Keratinocyte (primary cell): ENCODE data around the gene KPNA1. TPM values are rescaled to one million over a fixed set of nuclear protein-coding genes. Genes with fewer than 3 reads are reported as not detected.

Source experiments
- DNase-seq: peaks from one replicate; pipeline ENCODE4 v3.0.0-alpha.2; 2011; ENCODE audit warnings: low read depth, missing footprints, low spot score
- FAIRE-seq: peaks from 2 replicates; lab custom pipeline; 2011; peaks lifted over from hg19 to GRCh38; lab: Jason Lieb, UNC
- H2AFZ ChIP-seq: 2 replicates; pipeline ENCODE4 v1.6.0; 2012; ENCODE audit warnings: low read length, control low read depth, inconsistent platforms; ENCODE audit not compliant: control insufficient read depth
- H3K27ac ChIP-seq: 2 replicates; pipeline ENCODE4 v1.5.1; 2011; ENCODE audit warnings: low read length; ENCODE audit not compliant: control insufficient read depth, insufficient read depth
- H3K27me3 ChIP-seq: 3 replicates; pipeline ENCODE4 v1.6.0; 2011; ENCODE audit warnings: low read length; ENCODE audit not compliant: control insufficient read depth, insufficient read depth; ENCODE audit errors: extremely low read depth
- H3K36me3 ChIP-seq, 2 experiments: 2 replicates in 1 of 2; 3 replicates in 1 of 2; pipeline ENCODE4 v1.5.1; 2011; ENCODE audit warnings: low read length in 2 of 2, mild to moderate bottlenecking in 1 of 2; ENCODE audit not compliant: control insufficient read depth in 2 of 2, insufficient read depth in 2 of 2; ENCODE audit errors: extremely low read depth in 1 of 2
- H3K4me1 ChIP-seq: 3 replicates; pipeline ENCODE4 v1.5.1; 2011; ENCODE audit warnings: low read length; ENCODE audit not compliant: control insufficient read depth, insufficient read depth; ENCODE audit errors: extremely low read depth
- H3K4me2 ChIP-seq: 3 replicates; pipeline ENCODE4 v1.6.0; 2011; ENCODE audit warnings: low read depth, low read length; ENCODE audit not compliant: control insufficient read depth, insufficient read depth; ENCODE audit errors: extremely low read depth
- H3K4me3 ChIP-seq, 3 experiments: fragments of 200-600 bp in 1 of 3; sonication (generic) in 1 of 3; 2 replicates in 2 of 3; 3 replicates in 1 of 3; pipeline ENCODE4 v1.5.1; 2011 to 2016; ENCODE audit warnings: low read length in 3 of 3, mild to moderate bottlenecking in 3 of 3, control low read depth in 2 of 3, inconsistent platforms in 1 of 3, low read depth in 1 of 3, mixed read lengths in 1 of 3, mixed run types in 1 of 3, moderate library complexity in 1 of 3; ENCODE audit not compliant: control insufficient read depth in 2 of 3, insufficient read depth in 2 of 3; ENCODE audit errors: extremely low read depth in 1 of 3
- H3K79me2 ChIP-seq: 2 replicates; pipeline ENCODE4 v1.6.0; 2012; ENCODE audit warnings: low read length; ENCODE audit not compliant: control insufficient read depth, insufficient read depth
- H3K9ac ChIP-seq: 3 replicates; pipeline ENCODE4 v1.6.0; 2011; ENCODE audit warnings: low read length; ENCODE audit not compliant: control insufficient read depth, insufficient read depth; ENCODE audit errors: extremely low read depth
- H3K9me1 ChIP-seq: 3 replicates; pipeline ENCODE4 v1.6.0; 2011; ENCODE audit warnings: low read length; ENCODE audit not compliant: control insufficient read depth, insufficient read depth; ENCODE audit errors: extremely low read depth
- H3K9me3 ChIP-seq: 2 replicates; pipeline ENCODE4 v1.5.1; 2012; ENCODE audit warnings: low read depth, low read length; ENCODE audit not compliant: control insufficient read depth
- H4K20me1 ChIP-seq: 3 replicates; pipeline ENCODE4 v1.6.0; 2011; ENCODE audit warnings: low read length; ENCODE audit not compliant: control insufficient read depth, insufficient read depth; ENCODE audit errors: extremely low read depth
- EZH2 ChIP-seq: IDR thresholded peaks from one replicate; pipeline ENCODE4 v1.6.1; 2012; ENCODE audit warnings: inconsistent platforms, mild to moderate bottlenecking, low read length, moderate library complexity
- dilution Hi-C: fragments of 300-500 bp; cut with MboI; formaldehyde crosslinking; loops from one replicate; pipeline ENCODE4 v1.7.0; 2020; ENCODE audit warnings: low sequenced_read_pairs; ENCODE audit not compliant: extremely low pct_ligation_motif_present
- polyA plus RNA-seq, 5 experiments: library from polyadenylated mRNA; depleted of rRNA in 3 of 5; stranded (reverse) in 3 of 5; stranded (forward) in 1 of 5; unstranded in 1 of 5; fragments of >200 nt; gene quantifications; 1 replicate in 1 of 5; 2 replicates in 3 of 5; 3 replicates in 1 of 5; pipeline versions ENCODE4 v1.2.1 to v1.2.3, GENCODE V29; 2011 to 2012; ENCODE audit warnings: missing spikeins in 2 of 5, low read depth in 1 of 5, low replicate concordance in 1 of 5
- TF ChIP-seq, protein P1 (sequence below), 3 experiments: IDR thresholded peaks in 1 of 3; conservative IDR thresholded peaks in 1 of 3; optimal IDR thresholded peaks in 1 of 3; 2 replicates in 2 of 3; 3 replicates in 1 of 3; pipeline versions ENCODE3 to v1.5.1; 2011; ENCODE audit warnings: low read length in 3 of 3, mild to moderate bottlenecking in 3 of 3, moderate library complexity in 2 of 3, control low read depth in 1 of 3, inconsistent platforms in 1 of 3; ENCODE audit not compliant: insufficient read depth in 2 of 3; ENCODE audit errors: extremely low read depth in 1 of 3

KPNA1 gene
- polyA plus RNA-seq, 1 donor (not counting 4 experiments of a cell fraction or from before 2014, with no cell fraction given), result 66.7 TPM

DNA sequence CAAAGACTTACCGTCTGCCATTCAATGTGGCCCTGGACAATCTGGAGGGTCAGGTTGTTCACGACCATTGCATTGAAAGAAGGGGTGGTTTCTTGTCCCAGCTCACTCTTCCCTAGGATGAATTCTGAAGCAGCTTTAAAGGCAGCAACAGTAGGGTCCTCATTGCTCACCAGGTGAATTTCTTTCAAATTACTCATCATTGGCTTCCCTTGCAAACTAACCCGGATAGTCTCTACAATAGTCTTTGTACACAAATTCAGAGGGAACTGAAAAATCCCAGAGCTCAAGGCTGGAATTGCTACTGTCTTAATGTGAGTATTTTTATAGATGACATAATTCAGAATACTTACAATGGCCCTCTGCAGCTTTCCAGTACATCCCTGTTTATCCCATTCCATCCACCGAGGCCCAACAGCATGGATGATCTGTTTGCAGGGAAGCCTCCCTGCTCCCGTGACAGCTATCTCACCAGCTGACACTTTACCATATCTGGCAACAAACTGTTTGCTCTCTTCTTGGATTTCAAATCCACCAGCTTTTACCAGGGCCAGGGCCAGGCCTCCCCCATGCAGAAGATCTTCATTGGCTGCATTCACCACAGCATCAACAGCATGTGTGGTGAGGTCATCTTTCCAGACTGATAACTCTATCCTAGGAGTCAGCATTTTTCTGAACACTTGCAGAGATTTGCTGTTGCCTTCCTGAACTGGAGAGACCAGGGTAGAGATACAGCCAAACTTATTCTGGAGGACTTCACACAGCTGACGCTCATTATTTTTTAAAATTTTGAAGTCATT, 40.7 kb upstream of the KPNA1 start:
- H2AFZ ChIP-seq, result no peak overlapping the region
- DNase-seq (no peak), FAIRE-seq (no peak)
- no peaks in the 10 kb centered on the region for H3K9me1 ChIP-seq
- H3K4me1 ChIP-seq, result peaks cover 5% of the 10 kb centered on the region
- no peaks in the 10 kb centered on the region for H3K79me2 ChIP-seq
- H3K9ac ChIP-seq, result no peak overlapping the region
- H3K4me2 ChIP-seq, result no peak overlapping the region
- H3K27me3 ChIP-seq, result no peaks in the 10 kb centered on the region
- H3K36me3 ChIP-seq, result peaks cover 5 to 29% of the 10 kb centered on the region in 2 experiments
- no peaks in the 10 kb centered on the region for H3K9me3 ChIP-seq
- dilution Hi-C loops, result no loop called here
- TF ChIP-seq, protein P1, sequence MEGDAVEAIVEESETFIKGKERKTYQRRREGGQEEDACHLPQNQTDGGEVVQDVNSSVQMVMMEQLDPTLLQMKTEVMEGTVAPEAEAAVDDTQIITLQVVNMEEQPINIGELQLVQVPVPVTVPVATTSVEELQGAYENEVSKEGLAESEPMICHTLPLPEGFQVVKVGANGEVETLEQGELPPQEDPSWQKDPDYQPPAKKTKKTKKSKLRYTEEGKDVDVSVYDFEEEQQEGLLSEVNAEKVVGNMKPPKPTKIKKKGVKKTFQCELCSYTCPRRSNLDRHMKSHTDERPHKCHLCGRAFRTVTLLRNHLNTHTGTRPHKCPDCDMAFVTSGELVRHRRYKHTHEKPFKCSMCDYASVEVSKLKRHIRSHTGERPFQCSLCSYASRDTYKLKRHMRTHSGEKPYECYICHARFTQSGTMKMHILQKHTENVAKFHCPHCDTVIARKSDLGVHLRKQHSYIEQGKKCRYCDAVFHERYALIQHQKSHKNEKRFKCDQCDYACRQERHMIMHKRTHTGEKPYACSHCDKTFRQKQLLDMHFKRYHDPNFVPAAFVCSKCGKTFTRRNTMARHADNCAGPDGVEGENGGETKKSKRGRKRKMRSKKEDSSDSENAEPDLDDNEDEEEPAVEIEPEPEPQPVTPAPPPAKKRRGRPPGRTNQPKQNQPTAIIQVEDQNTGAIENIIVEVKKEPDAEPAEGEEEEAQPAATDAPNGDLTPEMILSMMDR (optimal IDR thresholded peaks at IDR 0.05 in 1 of 3, IDR thresholded peaks at IDR 0.05 in 1 of 3, conservative IDR thresholded peaks at IDR 0.05 in 1 of 3; ENCODE audit: extremely low read depth in 1 of 3, insufficient read depth in 2 of 3, low read length in 3 of 3), result no peak
- no peak for TF ChIP-seq EZH2
- no peak overlapping the region for H3K4me3 ChIP-seq
- no peaks in the 10 kb centered on the region for H4K20me1 ChIP-seq
- no peak overlapping the region for H3K27ac ChIP-seq

DNA sequence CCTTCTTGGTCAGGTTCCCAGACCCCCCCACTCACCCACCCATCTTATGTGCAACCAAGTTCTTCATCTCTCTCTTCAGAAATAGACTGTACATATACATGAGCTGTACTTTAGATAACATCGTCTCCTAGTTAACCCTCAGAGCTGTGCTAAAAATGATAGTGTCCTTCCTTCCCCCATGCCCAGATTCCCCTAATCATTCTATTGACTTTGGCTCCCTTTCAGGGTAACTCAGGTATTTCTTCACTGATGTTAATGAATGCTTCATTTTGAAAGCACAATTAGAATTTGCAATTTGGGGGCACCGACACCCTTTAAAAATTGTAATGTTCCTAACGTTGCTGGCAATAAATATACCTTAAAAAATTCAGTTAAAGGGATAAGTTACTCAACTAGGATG, 38.4 kb upstream of the KPNA1 start:
- Histone ChIP-seq H3K4me2 (no peak overlapping the region), H3K27me3 (no peaks in the 10 kb centered on the region), H3K9me1 (no peaks in the 10 kb centered on the region), H3K9ac (no peak overlapping the region), H4K20me1 (no peaks in the 10 kb centered on the region), H3K36me3 (peaks cover 5 to 32% of the 10 kb centered on the region in 2 experiments), H3K4me3 (no peak overlapping the region), H3K9me3 (no peaks in the 10 kb centered on the region), H3K27ac (no peak overlapping the region), H2AFZ (no peak overlapping the region), H3K79me2 (no peaks in the 10 kb centered on the region), H3K4me1 (peaks cover 5% of the 10 kb centered on the region)
- no peak for TF ChIP-seq EZH2
- TF ChIP-seq, protein P1 (optimal IDR thresholded peaks at IDR 0.05 in 1 of 3, IDR thresholded peaks at IDR 0.05 in 1 of 3, conservative IDR thresholded peaks at IDR 0.05 in 1 of 3; ENCODE audit: extremely low read depth in 1 of 3, insufficient read depth in 2 of 3, low read length in 3 of 3), result no peak
- DNase-seq (no peak), FAIRE-seq (no peak)
- dilution Hi-C loops, result no loop called here
